A549 (cell line): ENCODE data around the gene CTNNBL1.

Source experiments
- CHD2 ChIP-seq: fragments of 150-350 bp; IDR thresholded peaks from 2 replicates; pipeline ENCODE4 v1.6.1; 2014; ENCODE audit warnings: low read length; ENCODE audit not compliant: partially characterized antibody
- FOSB ChIP-seq: fragments of 250-450 bp; sonication (Bioruptor Pico); IDR thresholded peaks from 2 replicates; pipeline ENCODE4 v1.5.0; 2020; ENCODE audit warnings: mild to moderate bottlenecking, moderate library complexity
- HDAC2 ChIP-seq: fragments of 200-600 bp; sonication (generic); IDR thresholded peaks from 2 replicates; pipeline ENCODE4 v1.6.1; 2016
- MAFK ChIP-seq: fragments of 450-650 bp; IDR thresholded peaks from 2 replicates; pipeline ENCODE4 v1.6.1; 2014; ENCODE audit not compliant: partially characterized antibody
- POLR2A ChIP-seq: IDR thresholded peaks from 2 replicates; pipeline ENCODE4 v1.6.1; 2012; ENCODE audit warnings: mild to moderate bottlenecking, low read length
- REST ChIP-seq: fragments of 200-600 bp; sonication (generic); IDR thresholded peaks from 2 replicates; pipeline ENCODE4 v1.6.1; 2016; ENCODE audit warnings: antibody characterized with exemption, mild to moderate bottlenecking, moderate library complexity
- TF ChIP-seq, protein P1 (sequence below): fragments of >200 bp; sonication (Bioruptor Twin); formaldehyde crosslinking; IDR thresholded peaks from 3 replicates; pipeline ENCODE4 v1.5.1; 2016

- TF ChIP-seq, protein P1, sequence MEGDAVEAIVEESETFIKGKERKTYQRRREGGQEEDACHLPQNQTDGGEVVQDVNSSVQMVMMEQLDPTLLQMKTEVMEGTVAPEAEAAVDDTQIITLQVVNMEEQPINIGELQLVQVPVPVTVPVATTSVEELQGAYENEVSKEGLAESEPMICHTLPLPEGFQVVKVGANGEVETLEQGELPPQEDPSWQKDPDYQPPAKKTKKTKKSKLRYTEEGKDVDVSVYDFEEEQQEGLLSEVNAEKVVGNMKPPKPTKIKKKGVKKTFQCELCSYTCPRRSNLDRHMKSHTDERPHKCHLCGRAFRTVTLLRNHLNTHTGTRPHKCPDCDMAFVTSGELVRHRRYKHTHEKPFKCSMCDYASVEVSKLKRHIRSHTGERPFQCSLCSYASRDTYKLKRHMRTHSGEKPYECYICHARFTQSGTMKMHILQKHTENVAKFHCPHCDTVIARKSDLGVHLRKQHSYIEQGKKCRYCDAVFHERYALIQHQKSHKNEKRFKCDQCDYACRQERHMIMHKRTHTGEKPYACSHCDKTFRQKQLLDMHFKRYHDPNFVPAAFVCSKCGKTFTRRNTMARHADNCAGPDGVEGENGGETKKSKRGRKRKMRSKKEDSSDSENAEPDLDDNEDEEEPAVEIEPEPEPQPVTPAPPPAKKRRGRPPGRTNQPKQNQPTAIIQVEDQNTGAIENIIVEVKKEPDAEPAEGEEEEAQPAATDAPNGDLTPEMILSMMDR: no peak
- no peak for TF ChIP-seq FOSB (CRISPR knock-in tag)
- no peak for TF ChIP-seq POLR2A
- TF ChIP-seq REST: no peak
- TF ChIP-seq MAFK: no peak
- no peak for TF ChIP-seq CHD2
- no peak for TF ChIP-seq HDAC2
Observed at GRCh38 chr20:37657924-37658804, 35.7 kb upstream of the CTNNBL1 start.
